HepG2 (cell line): ENCODE results near the gene CCDC177. TPM values are rescaled to one million over a fixed set of nuclear protein-coding genes. Genes with fewer than 3 reads are reported as not detected.

Experiments
- AGO2 ChIP-seq: fragments of 200-400 bp; formaldehyde crosslinking; optimal IDR thresholded peaks from 2 replicates; pipeline ENCODE3; 2017; ENCODE audit warnings: mild to moderate bottlenecking, low read depth, low read length, moderate library complexity
- DNMT3B ChIP-seq: conservative IDR thresholded peaks from 2 replicates; pipeline ENCODE4 v1.6.1; 2016; ENCODE audit warnings: missing biosample characterization, control low read depth
- FOXM1 ChIP-seq: sonication (generic); formaldehyde crosslinking; IDR thresholded peaks from 2 replicates; pipeline ENCODE4 v1.5.0; 2020; ENCODE audit warnings: missing genetic modification reagents
- FOXO1 ChIP-seq: sonication (generic); formaldehyde crosslinking; IDR thresholded peaks from 2 replicates; pipeline ENCODE4 v1.4.0; 2020; ENCODE audit warnings: missing genetic modification reagents
- GTF3A ChIP-seq: sonication (generic); formaldehyde crosslinking; conservative IDR thresholded peaks from 2 replicates; pipeline ENCODE4 v1.4.0; 2020; ENCODE audit warnings: mild to moderate bottlenecking, missing genetic modification reagents
- HMG20A ChIP-seq: IDR thresholded peaks from 2 replicates; pipeline ENCODE4 v1.6.1; 2016; ENCODE audit warnings: borderline replicate concordance
- PTBP1 ChIP-seq: fragments of 200-400 bp; formaldehyde crosslinking; IDR thresholded peaks from 2 replicates; pipeline ENCODE4 v1.6.1; 2018; ENCODE audit warnings: low read length, low read depth; ENCODE audit not compliant: poor library complexity, severe bottlenecking
- RARG ChIP-seq: sonication (generic); formaldehyde crosslinking; IDR thresholded peaks from 2 replicates; pipeline ENCODE4 v1.4.0; 2020; ENCODE audit warnings: low read depth, mild to moderate bottlenecking, missing genetic modification reagents
- RXRB ChIP-seq: IDR thresholded peaks from 2 replicates; pipeline ENCODE4 v1.6.1; 2016; ENCODE audit warnings: borderline replicate concordance, missing genetic modification reagents, missing compliant biosample characterization
- SALL1 ChIP-seq: sonication (generic); formaldehyde crosslinking; IDR thresholded peaks from 2 replicates; pipeline ENCODE4 v1.8.0; 2022; ENCODE audit warnings: mild to moderate bottlenecking, missing genetic modification reagents
- SIX1 ChIP-seq: sonication (generic); formaldehyde crosslinking; IDR thresholded peaks from 2 replicates; pipeline ENCODE4 v1.4.0; 2020; ENCODE audit warnings: missing genetic modification reagents, borderline replicate concordance
- TRIM24 ChIP-seq: sonication (generic); formaldehyde crosslinking; IDR thresholded peaks from 2 replicates; pipeline ENCODE4 v1.8.0; 2022; ENCODE audit warnings: mild to moderate bottlenecking, missing genetic modification reagents
- YEATS4 ChIP-seq: sonication (generic); formaldehyde crosslinking; IDR thresholded peaks from 2 replicates; pipeline ENCODE4 v1.4.0; 2020; ENCODE audit warnings: missing genetic modification reagents, borderline replicate concordance
- ZBTB3 ChIP-seq: sonication (generic); formaldehyde crosslinking; IDR thresholded peaks from 2 replicates; pipeline ENCODE4 v1.4.0; 2020; ENCODE audit warnings: low read depth, mild to moderate bottlenecking, moderate library complexity, missing genetic modification reagents, borderline replicate concordance
- ZFAT ChIP-seq: sonication (generic); formaldehyde crosslinking; conservative IDR thresholded peaks from 2 replicates; pipeline ENCODE4 v1.8.1; 2023; ENCODE audit warnings: missing genetic modification reagents, inconsistent platforms
- ZFP62 ChIP-seq: sonication (generic); formaldehyde crosslinking; IDR thresholded peaks from 2 replicates; pipeline ENCODE4 v1.4.0; 2020; ENCODE audit warnings: missing genetic modification reagents
- ZNF24 ChIP-seq: fragments of 450-650 bp; IDR thresholded peaks from 2 replicates; pipeline ENCODE4 v1.6.1; 2017; ENCODE audit warnings: antibody characterized with exemption, mild to moderate bottlenecking
- ZNF274 ChIP-seq: sonication (generic); formaldehyde crosslinking; IDR thresholded peaks from 2 replicates; pipeline ENCODE4 v1.5.1; 2020; ENCODE audit warnings: mild to moderate bottlenecking, missing genetic modification reagents
- ZNF432 ChIP-seq: sonication (generic); formaldehyde crosslinking; IDR thresholded peaks from 2 replicates; pipeline ENCODE4 v1.5.0; 2020; ENCODE audit warnings: missing genetic modification reagents, mild to moderate bottlenecking, borderline replicate concordance
- ZNF891 ChIP-seq: sonication (generic); formaldehyde crosslinking; IDR thresholded peaks from 2 replicates; pipeline ENCODE4 v1.5.0; 2020; ENCODE audit warnings: mild to moderate bottlenecking, missing genetic modification reagents
- polyA plus RNA-seq, 8 experiments: library from polyadenylated mRNA; depleted of rRNA in 3 of 8; stranded (reverse) in 7 of 8; unstranded in 1 of 8; fragments of >200 nt; fragmentation: Illumina TruSeq in 4 of 8; extraction: Trizol in 4 of 8; gene quantifications; 2 replicates each; pipeline versions ENCODE4 v1.2.1 to v1.2.3, GENCODE V29; 2011 to 2016; ENCODE audit warnings: low read depth in 4 of 8, missing spikeins in 1 of 8, mixed read lengths in 1 of 8; ENCODE audit not compliant: insufficient read depth in 1 of 8
- total RNA-seq, 5 experiments: library from RNA; depleted of rRNA; stranded (reverse); fragments of >200 nt; fragmentation: Illumina TruSeq; extraction: Trizol; gene quantifications; 2 replicates each; pipeline ENCODE4 v1.2.3, GENCODE V29; 2016; ENCODE audit warnings: low read depth in 1 of 5
- TF ChIP-seq, protein P1 (sequence below): sonication (generic); formaldehyde crosslinking; IDR thresholded peaks from 2 replicates; pipeline ENCODE4 v1.4.0; 2020; ENCODE audit warnings: missing genetic modification reagents, low read depth, mild to moderate bottlenecking, borderline replicate concordance
- TF ChIP-seq, protein P2 (sequence below): sonication (generic); formaldehyde crosslinking; IDR thresholded peaks from 2 replicates; pipeline ENCODE4 v1.4.0; 2020; ENCODE audit warnings: missing genetic modification reagents
- TF ChIP-seq, protein P3 (sequence below): sonication (generic); formaldehyde crosslinking; conservative IDR thresholded peaks from 2 replicates; pipeline ENCODE4 v1.8.0; 2022; ENCODE audit warnings: low read depth, missing genetic modification reagents
- TF ChIP-seq, protein P4 (sequence below): sonication (generic); formaldehyde crosslinking; IDR thresholded peaks from 2 replicates; pipeline ENCODE4 v1.5.0; 2020; ENCODE audit warnings: mild to moderate bottlenecking, missing genetic modification reagents
- TF ChIP-seq, protein P5 (sequence below): sonication (generic); formaldehyde crosslinking; IDR thresholded peaks from 2 replicates; pipeline ENCODE4 v1.4.0; 2020; ENCODE audit warnings: mild to moderate bottlenecking, missing genetic modification reagents

CCDC177 gene
- total and polyA plus RNA-seq, 2 of the 13 experiments (the other 11 are each of a cell fraction or from before 2014, with no cell fraction given): not detected

DNA sequence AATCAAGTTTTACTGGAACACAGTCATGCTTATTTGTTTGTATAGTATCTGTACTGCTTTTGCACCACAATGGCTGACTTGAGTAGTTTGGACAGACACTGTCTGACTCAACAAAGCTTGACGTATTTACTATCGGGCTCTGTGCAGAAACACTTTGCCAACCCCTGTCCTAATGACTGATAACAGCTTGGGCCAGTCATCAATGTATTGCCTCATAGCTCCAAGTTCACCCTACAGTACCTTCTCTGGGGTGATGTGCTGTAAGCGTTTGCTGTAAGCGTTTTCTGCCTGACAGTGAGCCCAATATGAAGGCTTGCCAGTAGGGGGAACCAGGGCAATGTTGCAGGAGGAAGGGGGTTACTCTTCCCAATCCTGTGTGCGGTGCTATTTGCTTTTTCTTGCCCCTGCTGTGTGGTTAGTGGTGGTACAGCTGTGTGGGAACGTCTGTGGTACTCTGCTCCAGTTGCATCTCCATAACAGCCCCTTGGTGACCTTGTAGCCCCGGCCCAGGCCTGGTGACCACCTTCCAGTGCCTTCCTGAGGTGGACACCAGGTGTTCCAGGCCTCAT, 5.4 kb upstream of the CCDC177 start (continued):
- TF ChIP-seq TRIM24 (CRISPR knock-in tag): no peak
- TF ChIP-seq, protein P1, sequence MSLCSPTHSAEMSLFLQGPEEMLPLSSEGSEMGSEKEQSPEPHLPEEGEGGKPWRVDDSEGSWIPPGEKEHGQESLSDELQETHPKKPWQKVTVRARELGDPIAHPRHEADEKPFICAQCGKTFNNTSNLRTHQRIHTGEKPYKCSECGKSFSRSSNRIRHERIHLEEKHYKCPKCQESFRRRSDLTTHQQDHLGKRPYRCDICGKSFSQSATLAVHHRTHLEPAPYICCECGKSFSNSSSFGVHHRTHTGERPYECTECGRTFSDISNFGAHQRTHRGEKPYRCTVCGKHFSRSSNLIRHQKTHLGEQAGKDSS (CRISPR knock-in tag): peak; percentile 25; the same call in 1 of the 2 replicates
- no peak for TF ChIP-seq ZFP62 (CRISPR knock-in tag)
- TF ChIP-seq, protein P2, sequence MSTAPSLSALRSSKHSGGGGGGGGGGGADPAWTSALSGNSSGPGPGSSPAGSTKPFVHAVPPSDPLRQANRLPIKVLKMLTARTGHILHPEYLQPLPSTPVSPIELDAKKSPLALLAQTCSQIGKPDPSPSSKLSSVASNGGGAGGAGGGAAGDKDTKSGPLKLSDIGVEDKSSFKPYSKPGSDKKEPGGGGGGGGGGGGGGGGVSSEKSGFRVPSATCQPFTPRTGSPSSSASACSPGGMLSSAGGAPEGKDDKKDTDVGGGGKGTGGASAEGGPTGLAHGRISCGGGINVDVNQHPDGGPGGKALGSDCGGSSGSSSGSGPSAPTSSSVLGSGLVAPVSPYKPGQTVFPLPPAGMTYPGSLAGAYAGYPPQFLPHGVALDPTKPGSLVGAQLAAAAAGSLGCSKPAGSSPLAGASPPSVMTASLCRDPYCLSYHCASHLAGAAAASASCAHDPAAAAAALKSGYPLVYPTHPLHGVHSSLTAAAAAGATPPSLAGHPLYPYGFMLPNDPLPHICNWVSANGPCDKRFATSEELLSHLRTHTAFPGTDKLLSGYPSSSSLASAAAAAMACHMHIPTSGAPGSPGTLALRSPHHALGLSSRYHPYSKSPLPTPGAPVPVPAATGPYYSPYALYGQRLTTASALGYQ (CRISPR knock-in tag): no peak
- TF ChIP-seq GTF3A (CRISPR knock-in tag): no peak
- peak; percentile 86 for TF ChIP-seq RXRB (CRISPR knock-in tag)
- no peak for TF ChIP-seq SIX1 (CRISPR knock-in tag)
- TF ChIP-seq YEATS4 (CRISPR knock-in tag): no peak
- TF ChIP-seq DNMT3B (CRISPR knock-in tag): no peak
- peak; percentile 78 for TF ChIP-seq SALL1 (CRISPR knock-in tag)
- TF ChIP-seq RARG (CRISPR knock-in tag): no peak
- no peak for TF ChIP-seq ZNF274
- no peak for TF ChIP-seq ZFAT
- TF ChIP-seq, protein P3, sequence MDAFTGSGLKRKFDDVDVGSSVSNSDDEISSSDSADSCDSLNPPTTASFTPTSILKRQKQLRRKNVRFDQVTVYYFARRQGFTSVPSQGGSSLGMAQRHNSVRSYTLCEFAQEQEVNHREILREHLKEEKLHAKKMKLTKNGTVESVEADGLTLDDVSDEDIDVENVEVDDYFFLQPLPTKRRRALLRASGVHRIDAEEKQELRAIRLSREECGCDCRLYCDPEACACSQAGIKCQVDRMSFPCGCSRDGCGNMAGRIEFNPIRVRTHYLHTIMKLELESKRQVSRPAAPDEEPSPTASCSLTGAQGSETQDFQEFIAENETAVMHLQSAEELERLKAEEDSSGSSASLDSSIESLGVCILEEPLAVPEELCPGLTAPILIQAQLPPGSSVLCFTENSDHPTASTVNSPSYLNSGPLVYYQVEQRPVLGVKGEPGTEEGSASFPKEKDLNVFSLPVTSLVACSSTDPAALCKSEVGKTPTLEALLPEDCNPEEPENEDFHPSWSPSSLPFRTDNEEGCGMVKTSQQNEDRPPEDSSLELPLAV (CRISPR knock-in tag): no peak
- peak; percentile 77 for TF ChIP-seq HMG20A (CRISPR knock-in tag)
- TF ChIP-seq, protein P4, sequence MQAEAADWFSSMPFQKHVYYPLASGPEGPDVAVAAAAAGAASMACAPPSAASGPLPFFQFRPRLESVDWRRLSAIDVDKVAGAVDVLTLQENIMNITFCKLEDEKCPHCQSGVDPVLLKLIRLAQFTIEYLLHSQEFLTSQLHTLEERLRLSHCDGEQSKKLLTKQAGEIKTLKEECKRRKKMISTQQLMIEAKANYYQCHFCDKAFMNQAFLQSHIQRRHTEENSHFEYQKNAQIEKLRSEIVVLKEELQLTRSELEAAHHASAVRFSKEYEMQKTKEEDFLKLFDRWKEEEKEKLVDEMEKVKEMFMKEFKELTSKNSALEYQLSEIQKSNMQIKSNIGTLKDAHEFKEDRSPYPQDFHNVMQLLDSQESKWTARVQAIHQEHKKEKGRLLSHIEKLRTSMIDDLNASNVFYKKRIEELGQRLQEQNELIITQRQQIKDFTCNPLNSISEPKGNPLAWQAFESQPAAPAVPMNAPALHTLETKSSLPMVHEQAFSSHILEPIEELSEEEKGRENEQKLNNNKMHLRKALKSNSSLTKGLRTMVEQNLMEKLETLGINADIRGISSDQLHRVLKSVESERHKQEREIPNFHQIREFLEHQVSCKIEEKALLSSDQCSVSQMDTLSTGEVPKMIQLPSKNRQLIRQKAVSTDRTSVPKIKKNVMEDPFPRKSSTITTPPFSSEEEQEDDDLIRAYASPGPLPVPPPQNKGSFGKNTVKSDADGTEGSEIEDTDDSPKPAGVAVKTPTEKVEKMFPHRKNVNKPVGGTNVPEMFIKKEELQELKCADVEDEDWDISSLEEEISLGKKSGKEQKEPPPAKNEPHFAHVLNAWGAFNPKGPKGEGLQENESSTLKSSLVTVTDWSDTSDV: no peak
- TF ChIP-seq ZBTB3 (CRISPR knock-in tag): no peak
- TF ChIP-seq ZNF432 (CRISPR knock-in tag): no peak
- TF ChIP-seq AGO2: no peak
- TF ChIP-seq ZNF891 (CRISPR knock-in tag): no peak
- TF ChIP-seq, protein P5, sequence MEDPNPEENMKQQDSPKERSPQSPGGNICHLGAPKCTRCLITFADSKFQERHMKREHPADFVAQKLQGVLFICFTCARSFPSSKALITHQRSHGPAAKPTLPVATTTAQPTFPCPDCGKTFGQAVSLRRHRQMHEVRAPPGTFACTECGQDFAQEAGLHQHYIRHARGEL (CRISPR knock-in tag): no peak
- TF ChIP-seq PTBP1: no peak
- TF ChIP-seq FOXM1 (CRISPR knock-in tag): no peak
- peak; percentile 53; the same call in 1 of the 2 replicates for TF ChIP-seq FOXO1 (CRISPR knock-in tag)
- TF ChIP-seq ZNF24: no peak
